ENCODE data around the gene STUM.

Gene STUM

DNA sequence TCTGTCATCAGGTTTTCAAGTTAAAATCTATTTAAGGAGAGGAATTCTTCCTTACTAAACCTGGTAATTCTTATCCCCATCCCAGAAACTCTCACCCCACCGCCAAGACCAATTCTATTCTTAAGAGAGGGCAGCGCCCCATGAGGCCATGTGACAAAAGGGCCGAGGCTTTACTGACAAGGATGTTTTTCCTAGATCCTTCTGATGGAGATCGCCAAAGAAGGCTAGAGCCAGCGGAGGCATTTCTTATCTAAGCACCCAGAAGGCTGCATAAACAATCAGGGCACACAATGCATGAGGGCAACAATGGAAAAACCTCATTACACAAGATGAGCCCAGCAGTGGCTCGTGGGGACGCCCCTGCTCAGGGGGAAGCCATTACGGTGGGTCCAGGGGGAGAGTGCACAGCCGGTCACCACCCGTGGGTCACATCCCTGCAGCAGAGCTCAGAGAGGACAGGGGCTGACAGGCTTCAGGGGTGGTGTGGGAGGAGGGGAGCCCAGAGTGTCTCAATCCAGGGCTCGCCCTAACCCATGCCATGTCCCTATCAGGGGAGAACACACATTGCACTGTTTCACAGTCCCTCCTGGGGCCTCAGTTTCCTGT is 101.8 kb downstream of the STUM start:
- H3K27me3 ChIP-seq (ENCODE audit: control insufficient read depth, insufficient read depth, low read length, poor library complexity, severe bottlenecking) = no peaks in the 10 kb centered on the region
- H3K27ac ChIP-seq (ENCODE audit: insufficient read depth, low read depth, low read length, poor library complexity, severe bottlenecking) = no peak overlapping the region
- no peak overlapping the region for H3K4me3 ChIP-seq (ENCODE audit: insufficient read depth, low read depth, low read length)
- peaks cover 4% of the 10 kb centered on the region for H3K36me3 ChIP-seq (ENCODE audit: control insufficient read depth, insufficient read depth, low read length)
- H3K4me1 ChIP-seq (ENCODE audit: control insufficient read depth, insufficient read depth, low read length) = peaks cover 49% of the 10 kb centered on the region
- H3K9me3 ChIP-seq (ENCODE audit: control insufficient read depth, low read length) = no peaks in the 10 kb centered on the region
- WGBS, 2 experiments = 62 to 66% methylated on average over 11 of the region's 11 CpGs

- peaks cover 49% of the 10 kb centered on the region for H3K4me1 ChIP-seq (ENCODE audit: control insufficient read depth, insufficient read depth, low read length)
- H3K27me3 ChIP-seq (ENCODE audit: control insufficient read depth, insufficient read depth, low read length, poor library complexity, severe bottlenecking) = no peaks in the 10 kb centered on the region
- H3K36me3 ChIP-seq (ENCODE audit: control insufficient read depth, insufficient read depth, low read length) = peaks cover 4% of the 10 kb centered on the region
- 94 to 95% methylated on average over 12 of the region's 12 CpGs for WGBS, 2 experiments
- no peak overlapping the region for H3K4me3 ChIP-seq (ENCODE audit: insufficient read depth, low read depth, low read length)
- H3K27ac ChIP-seq (ENCODE audit: insufficient read depth, low read depth, low read length, poor library complexity, severe bottlenecking) = no peak overlapping the region
- H3K9me3 ChIP-seq (ENCODE audit: control insufficient read depth, low read length) = no peaks in the 10 kb centered on the region
Measured at GRCh38 chr1:226651041-226651731, 102.6 kb downstream of the STUM start.

GRCh38 chr1:226651732-226652105 is 103.2 kb downstream of the STUM start:
- Histone ChIP-seq H3K4me1 (ENCODE audit: control insufficient read depth, insufficient read depth, low read length) (peaks cover 54% of the 10 kb centered on the region), H3K27ac (ENCODE audit: insufficient read depth, low read depth, low read length, poor library complexity, severe bottlenecking) (no peak overlapping the region), H3K27me3 (ENCODE audit: control insufficient read depth, insufficient read depth, low read length, poor library complexity, severe bottlenecking) (no peaks in the 10 kb centered on the region), H3K4me3 (ENCODE audit: insufficient read depth, low read depth, low read length) (no peak overlapping the region), H3K36me3 (ENCODE audit: control insufficient read depth, insufficient read depth, low read length) (peaks cover 4% of the 10 kb centered on the region), H3K9me3 (ENCODE audit: control insufficient read depth, low read length) (no peaks in the 10 kb centered on the region)
- 89 to 92% methylated on average over 4 of the region's 4 CpGs for WGBS, 2 experiments

DNA sequence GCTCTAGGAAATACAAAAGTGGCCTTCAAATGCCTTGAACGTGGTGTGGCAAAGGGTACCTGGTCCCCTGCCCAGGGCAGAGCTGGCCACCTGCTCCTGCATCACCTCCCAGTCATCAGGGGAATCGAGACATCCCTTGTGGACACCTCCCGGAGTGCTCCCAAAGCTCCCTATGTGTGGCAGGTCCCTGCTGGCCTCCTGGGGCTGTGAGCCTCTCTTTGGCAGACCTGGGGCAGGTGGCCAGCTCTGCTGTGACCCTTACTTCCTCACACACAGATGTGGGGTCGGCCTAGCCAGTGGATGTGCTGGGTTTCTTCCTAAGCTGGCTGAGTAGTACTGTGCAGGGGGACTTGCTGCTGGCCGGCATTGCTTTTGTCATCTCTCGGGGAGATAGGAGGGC is 104.0 kb downstream of the STUM start:
- H3K9me3 ChIP-seq (ENCODE audit: control insufficient read depth, low read length) = no peaks in the 10 kb centered on the region
- H3K27ac ChIP-seq (ENCODE audit: insufficient read depth, low read depth, low read length, poor library complexity, severe bottlenecking) = no peak overlapping the region
- 93 to 94% methylated on average over 6 of the region's 6 CpGs for WGBS, 2 experiments
- H3K27me3 ChIP-seq (ENCODE audit: control insufficient read depth, insufficient read depth, low read length, poor library complexity, severe bottlenecking) = no peaks in the 10 kb centered on the region
- H3K36me3 ChIP-seq (ENCODE audit: control insufficient read depth, insufficient read depth, low read length) = no peaks in the 10 kb centered on the region
- peaks cover 62% of the 10 kb centered on the region for H3K4me1 ChIP-seq (ENCODE audit: control insufficient read depth, insufficient read depth, low read length)
- no peak overlapping the region for H3K4me3 ChIP-seq (ENCODE audit: insufficient read depth, low read depth, low read length)

GRCh38 chr1:226653311-226653921 is 104.9 kb downstream of the STUM start:
- peaks cover 70% of the 10 kb centered on the region for H3K4me1 ChIP-seq (ENCODE audit: control insufficient read depth, insufficient read depth, low read length)

GRCh38 chr1:226654046-226654667 is 105.6 kb downstream of the STUM start:
- no peaks in the 10 kb centered on the region for H3K27me3 ChIP-seq (ENCODE audit: control insufficient read depth, insufficient read depth, low read length, poor library complexity, severe bottlenecking)
- H3K27ac ChIP-seq (ENCODE audit: insufficient read depth, low read depth, low read length, poor library complexity, severe bottlenecking) = peak overlapping the region; percentile 88
- H3K36me3 ChIP-seq (ENCODE audit: control insufficient read depth, insufficient read depth, low read length) = no peaks in the 10 kb centered on the region
- H3K4me3 ChIP-seq (ENCODE audit: insufficient read depth, low read depth, low read length) = no peak overlapping the region
- WGBS, 2 experiments = 11% methylated on average over 8 of the region's 8 CpGs
- H3K9me3 ChIP-seq (ENCODE audit: control insufficient read depth, low read length) = no peaks in the 10 kb centered on the region
- peaks cover 73% of the 10 kb centered on the region for H3K4me1 ChIP-seq (ENCODE audit: control insufficient read depth, insufficient read depth, low read length)

More at GRCh38 chr1:226653311-226653921, 104.9 kb downstream of the STUM start:
- Histone ChIP-seq H3K27ac (ENCODE audit: insufficient read depth, low read depth, low read length, poor library complexity, severe bottlenecking) (peak overlapping the region; percentile 88), H3K27me3 (ENCODE audit: control insufficient read depth, insufficient read depth, low read length, poor library complexity, severe bottlenecking) (no peaks in the 10 kb centered on the region), H3K9me3 (ENCODE audit: control insufficient read depth, low read length) (no peaks in the 10 kb centered on the region), H3K4me3 (ENCODE audit: insufficient read depth, low read depth, low read length) (no peak overlapping the region), H3K36me3 (ENCODE audit: control insufficient read depth, insufficient read depth, low read length) (no peaks in the 10 kb centered on the region)
- 77 to 80% methylated on average over 11 of the region's 11 CpGs for WGBS, 2 experiments

DNA sequence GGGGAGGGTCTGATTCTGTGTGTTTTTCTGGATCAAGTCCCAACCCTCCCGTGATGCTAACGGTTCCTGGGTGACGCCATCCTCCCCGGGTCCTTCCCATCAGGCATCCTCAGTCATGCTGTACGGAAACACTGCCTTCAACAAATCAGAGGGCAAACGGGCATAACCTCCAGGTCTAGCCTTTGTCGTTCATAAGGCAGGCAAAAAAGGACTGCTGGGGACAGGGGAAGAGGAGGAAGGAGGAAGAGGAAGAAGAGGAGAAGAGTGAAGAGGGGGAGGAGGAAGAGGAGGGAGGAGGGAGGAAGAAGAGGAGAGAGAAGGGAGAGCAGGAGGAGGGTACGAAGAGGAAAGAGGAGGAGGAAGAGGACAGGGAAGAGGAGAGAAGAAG is 106.1 kb downstream of the STUM start:
- no peaks in the 10 kb centered on the region for H3K9me3 ChIP-seq (ENCODE audit: control insufficient read depth, low read length)
- H3K27ac ChIP-seq (ENCODE audit: insufficient read depth, low read depth, low read length, poor library complexity, severe bottlenecking) = peak overlapping the region; percentile 88
- H3K4me1 ChIP-seq (ENCODE audit: control insufficient read depth, insufficient read depth, low read length) = peaks cover 72% of the 10 kb centered on the region
- WGBS, 2 experiments = 80% methylated on average over 8 of the region's 8 CpGs
- no peaks in the 10 kb centered on the region for H3K36me3 ChIP-seq (ENCODE audit: control insufficient read depth, insufficient read depth, low read length)
- no peak overlapping the region for H3K4me3 ChIP-seq (ENCODE audit: insufficient read depth, low read depth, low read length)
- no peaks in the 10 kb centered on the region for H3K27me3 ChIP-seq (ENCODE audit: control insufficient read depth, insufficient read depth, low read length, poor library complexity, severe bottlenecking)

- H3K27me3 ChIP-seq (ENCODE audit: control insufficient read depth, insufficient read depth, low read length, poor library complexity, severe bottlenecking) = no peaks in the 10 kb centered on the region
- no peaks in the 10 kb centered on the region for H3K36me3 ChIP-seq (ENCODE audit: control insufficient read depth, insufficient read depth, low read length)
- H3K4me1 ChIP-seq (ENCODE audit: control insufficient read depth, insufficient read depth, low read length) = peaks cover 64% of the 10 kb centered on the region
- H3K9me3 ChIP-seq (ENCODE audit: control insufficient read depth, low read length) = no peaks in the 10 kb centered on the region
- H3K27ac ChIP-seq (ENCODE audit: insufficient read depth, low read depth, low read length, poor library complexity, severe bottlenecking) = peak overlapping the region; percentile 88
- H3K4me3 ChIP-seq (ENCODE audit: insufficient read depth, low read depth, low read length) = no peak overlapping the region
- WGBS, 2 experiments = 68 to 76% methylated on average over 11 to 12 of the region's 12 CpGs
Measured at GRCh38 chr1:226655251-226656163, 106.9 kb downstream of the STUM start.

GRCh38 chr1:226656201-226656600 is 107.6 kb downstream of the STUM start:
- WGBS, 2 experiments = 71 to 72% methylated on average over 4 of the region's 4 CpGs
- Histone ChIP-seq H3K36me3 (ENCODE audit: control insufficient read depth, insufficient read depth, low read length) (no peaks in the 10 kb centered on the region), H3K9me3 (ENCODE audit: control insufficient read depth, low read length) (no peaks in the 10 kb centered on the region), H3K4me3 (ENCODE audit: insufficient read depth, low read depth, low read length) (no peak overlapping the region), H3K27ac (ENCODE audit: insufficient read depth, low read depth, low read length, poor library complexity, severe bottlenecking) (no peak overlapping the region), H3K4me1 (ENCODE audit: control insufficient read depth, insufficient read depth, low read length) (peaks cover 66% of the 10 kb centered on the region), H3K27me3 (ENCODE audit: control insufficient read depth, insufficient read depth, low read length, poor library complexity, severe bottlenecking) (no peaks in the 10 kb centered on the region)

Measured in ectodermal cell (in vitro differentiated cells).